Measurements from ENCODE around the gene NAV2.

DNA sequence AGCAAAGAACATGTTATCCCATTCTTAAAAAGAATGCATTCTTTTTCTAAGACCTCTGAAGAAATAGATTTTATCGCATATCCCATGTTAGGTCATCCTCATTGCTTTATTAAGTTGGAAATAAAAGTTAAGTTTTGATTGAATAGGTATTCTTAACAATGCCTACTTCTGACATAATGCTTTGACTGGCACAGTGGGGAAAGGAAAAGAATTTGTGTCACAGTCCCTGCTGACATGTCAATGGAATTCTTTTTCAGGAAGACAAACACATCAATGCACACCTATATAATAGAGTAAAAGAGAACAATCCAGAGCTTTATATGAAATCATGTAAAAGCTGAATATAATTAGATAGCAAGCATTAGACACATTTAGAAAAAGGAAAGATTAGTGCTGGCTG, 341.9 kb downstream of the NAV2 start:
- TF ChIP-seq, protein P1, sequence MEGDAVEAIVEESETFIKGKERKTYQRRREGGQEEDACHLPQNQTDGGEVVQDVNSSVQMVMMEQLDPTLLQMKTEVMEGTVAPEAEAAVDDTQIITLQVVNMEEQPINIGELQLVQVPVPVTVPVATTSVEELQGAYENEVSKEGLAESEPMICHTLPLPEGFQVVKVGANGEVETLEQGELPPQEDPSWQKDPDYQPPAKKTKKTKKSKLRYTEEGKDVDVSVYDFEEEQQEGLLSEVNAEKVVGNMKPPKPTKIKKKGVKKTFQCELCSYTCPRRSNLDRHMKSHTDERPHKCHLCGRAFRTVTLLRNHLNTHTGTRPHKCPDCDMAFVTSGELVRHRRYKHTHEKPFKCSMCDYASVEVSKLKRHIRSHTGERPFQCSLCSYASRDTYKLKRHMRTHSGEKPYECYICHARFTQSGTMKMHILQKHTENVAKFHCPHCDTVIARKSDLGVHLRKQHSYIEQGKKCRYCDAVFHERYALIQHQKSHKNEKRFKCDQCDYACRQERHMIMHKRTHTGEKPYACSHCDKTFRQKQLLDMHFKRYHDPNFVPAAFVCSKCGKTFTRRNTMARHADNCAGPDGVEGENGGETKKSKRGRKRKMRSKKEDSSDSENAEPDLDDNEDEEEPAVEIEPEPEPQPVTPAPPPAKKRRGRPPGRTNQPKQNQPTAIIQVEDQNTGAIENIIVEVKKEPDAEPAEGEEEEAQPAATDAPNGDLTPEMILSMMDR (IDR thresholded peaks at IDR 0.05): no peak
- no peak for TF ChIP-seq POLR2A (IDR thresholded peaks at IDR 0.05)
